ENCODE measurements around the gene KDM3A. TPM values are rescaled to one million over a fixed set of nuclear protein-coding genes. Genes with fewer than 3 reads are reported as not detected.
"Not testable (repeated sequence)": the region's sequence is repeated elsewhere in the genome, so short reads cannot be mapped to it uniquely, and the experiment has no call there.

The KDM3A gene
- polyA plus RNA-seq, 3 donors, result 10.3 to 15.1 (median 14.6) TPM

GRCh38 chr2:86466306-86466705 lies 25.1 kb downstream of the KDM3A start:
- no peak overlapping the region for H3K27ac ChIP-seq (ENCODE audit: low read depth, low read length)
- WGBS, 3 donors, result 38 to 94% (median 88%) methylated on average over 1 of the region's 1 CpG

GRCh38 chr2:86468162-86469033 lies 27.2 kb downstream of the KDM3A start:
- no peak overlapping the region for H3K27ac ChIP-seq (ENCODE audit: low read depth, low read length)
- WGBS, 3 donors, result 54 to 93% (median 93%) methylated on average over 7 of the region's 7 CpGs

DNA sequence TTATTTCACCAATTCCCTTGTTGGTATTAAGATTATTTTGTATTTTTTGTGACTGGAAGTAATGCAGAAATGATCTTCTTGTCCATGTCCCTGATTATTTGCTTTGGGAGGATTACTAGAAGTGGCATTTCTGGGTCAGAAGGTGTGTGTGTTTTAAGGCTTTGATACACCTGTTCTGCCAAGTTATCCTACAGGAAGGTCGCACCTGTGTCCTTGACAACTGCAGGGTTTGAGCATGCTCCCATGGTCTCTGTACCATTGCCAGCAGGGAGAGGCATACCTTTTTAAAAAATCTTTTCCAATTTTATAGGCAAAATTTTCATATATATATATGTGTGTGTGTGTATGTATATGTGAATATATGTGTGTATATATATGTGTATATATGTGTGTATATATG lies 29.7 kb downstream of the KDM3A start:
- H3K27ac ChIP-seq (ENCODE audit: low read depth, low read length), result no peak overlapping the region
- 17 to 97% (median 92%) methylated on average over 1 of the region's 1 CpG for WGBS, 3 donors

DNA sequence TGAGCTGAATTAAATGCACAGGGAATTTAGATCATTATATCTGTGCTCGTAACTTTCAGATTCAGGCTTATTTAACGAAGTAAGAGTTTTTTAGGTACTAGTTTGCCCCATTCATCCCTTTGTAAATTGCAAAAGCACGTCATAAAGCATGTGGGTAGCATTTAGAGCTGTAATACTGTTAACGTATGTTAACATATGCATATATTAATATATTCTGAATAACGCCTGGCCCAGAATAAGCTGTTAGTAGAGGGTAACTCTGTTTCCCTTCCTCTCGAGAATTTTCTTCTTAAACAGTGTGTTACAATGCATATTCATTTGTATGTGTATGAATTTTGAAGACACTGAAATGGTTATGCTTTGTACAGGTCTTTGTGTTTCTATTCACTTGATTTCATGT lies 30.5 kb downstream of the KDM3A start:
- H3K27ac ChIP-seq (ENCODE audit: low read depth, low read length), result no peak overlapping the region
- 93 to 98% (median 97%) methylated on average over 6 of the region's 6 CpGs for WGBS, 3 donors

GRCh38 chr2:86476092-86476491 lies 34.9 kb downstream of the KDM3A start:
- no peak overlapping the region for H3K27ac ChIP-seq (ENCODE audit: low read depth, low read length)

- 37 to 82% (median 81%) methylated on average over 3 of the region's 3 CpGs for WGBS, 3 donors
Measured at GRCh38 chr2:86476918-86477317, 35.7 kb downstream of the KDM3A start.

DNA sequence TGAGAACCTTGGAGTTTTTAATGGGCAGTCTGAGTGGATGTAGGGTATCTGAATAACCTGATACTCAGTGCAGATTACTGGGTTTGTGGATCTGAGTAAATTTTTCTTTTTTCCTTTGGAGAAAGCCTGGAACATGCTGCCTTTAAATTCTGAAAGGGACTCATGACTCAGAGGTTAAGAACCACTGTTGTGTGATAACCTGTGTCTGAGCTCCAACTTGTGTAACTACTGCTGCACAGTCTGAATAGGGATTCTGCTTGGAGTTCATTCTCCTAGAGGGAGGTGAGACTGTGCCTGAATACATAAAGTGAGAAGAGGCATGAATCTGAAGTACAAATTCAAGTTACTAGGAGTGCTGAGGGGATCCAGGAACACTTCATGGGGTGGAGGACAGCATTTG lies 36.2 kb downstream of the KDM3A start:
- H3K27ac ChIP-seq (ENCODE audit: low read depth, low read length), result no peak overlapping the region

More at GRCh38 chr2:86476918-86477317, 35.7 kb downstream of the KDM3A start:
- no peak overlapping the region for H3K27ac ChIP-seq (ENCODE audit: low read depth, low read length)

GRCh38 chr2:86480105-86480504 lies 38.9 kb downstream of the KDM3A start:
- no peak overlapping the region for H3K27ac ChIP-seq (ENCODE audit: low read depth, low read length)
- WGBS, 3 donors, result 38 to 68% (median 47%) methylated on average over 7 of the region's 7 CpGs

GRCh38 chr2:86482034-86482433 lies 40.9 kb downstream of the KDM3A start:
- no peak overlapping the region for H3K27ac ChIP-seq (ENCODE audit: low read depth, low read length)
- WGBS, 3 donors, result 87 to 94% (median 92%) methylated on average over 3 of the region's 3 CpGs

GRCh38 chr2:86484385-86484784 lies 43.2 kb downstream of the KDM3A start:
- no peak overlapping the region for H3K27ac ChIP-seq (ENCODE audit: low read depth, low read length)
- 95 to 97% (median 95%) methylated on average over 3 of the region's 3 CpGs for WGBS, 3 donors

GRCh38 chr2:86485103-86485502 lies 43.9 kb downstream of the KDM3A start:
- H3K27ac ChIP-seq (ENCODE audit: low read depth, low read length), result no peak overlapping the region

DNA sequence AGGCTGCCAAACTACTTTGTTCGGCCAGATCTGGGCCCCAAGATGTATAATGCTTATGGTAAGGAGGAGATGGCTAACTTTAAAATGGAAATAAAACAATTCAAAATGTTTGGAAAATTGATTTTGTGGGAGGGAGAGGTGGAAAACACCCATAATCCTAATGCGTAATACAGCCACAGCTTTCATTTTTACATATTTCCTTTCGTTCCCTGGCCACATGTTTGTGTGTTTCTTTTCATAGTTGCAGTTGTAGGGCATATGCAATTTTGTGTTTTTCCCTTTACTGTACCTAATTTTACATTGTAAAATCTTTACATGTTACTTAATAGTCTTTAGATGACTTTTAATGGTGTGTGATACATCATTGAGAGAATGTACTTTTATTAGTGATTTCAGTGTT lies 44.6 kb downstream of the KDM3A start:
- H3K27ac ChIP-seq (ENCODE audit: low read depth, low read length), result no peak overlapping the region
- 91 to 95% (median 94%) methylated on average over 3 of the region's 3 CpGs for WGBS, 3 donors

DNA sequence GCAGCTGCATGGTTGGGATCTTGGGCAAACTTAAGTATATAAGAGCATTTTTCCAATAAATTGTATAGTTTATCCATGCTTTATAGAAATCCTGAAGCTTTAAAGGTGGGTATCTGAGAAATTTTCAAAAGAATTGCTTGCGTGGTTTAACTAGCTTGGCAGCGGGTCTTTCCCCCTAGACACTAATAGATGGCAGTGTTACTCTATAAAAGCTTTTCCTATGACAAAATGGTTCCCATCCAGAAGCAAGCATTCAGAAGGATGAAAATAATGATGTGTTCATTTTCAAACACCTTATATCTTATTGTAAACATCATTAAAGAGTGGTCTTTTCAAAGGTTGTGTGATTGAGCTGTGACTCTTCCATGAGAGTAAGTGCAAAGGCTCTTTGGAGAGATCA lies 45.9 kb downstream of the KDM3A start:
- H3K27ac ChIP-seq (ENCODE audit: low read depth, low read length), result no peak overlapping the region
- 98 to 100% (median 98%) methylated on average over 2 of the region's 2 CpGs for WGBS, 3 donors

DNA sequence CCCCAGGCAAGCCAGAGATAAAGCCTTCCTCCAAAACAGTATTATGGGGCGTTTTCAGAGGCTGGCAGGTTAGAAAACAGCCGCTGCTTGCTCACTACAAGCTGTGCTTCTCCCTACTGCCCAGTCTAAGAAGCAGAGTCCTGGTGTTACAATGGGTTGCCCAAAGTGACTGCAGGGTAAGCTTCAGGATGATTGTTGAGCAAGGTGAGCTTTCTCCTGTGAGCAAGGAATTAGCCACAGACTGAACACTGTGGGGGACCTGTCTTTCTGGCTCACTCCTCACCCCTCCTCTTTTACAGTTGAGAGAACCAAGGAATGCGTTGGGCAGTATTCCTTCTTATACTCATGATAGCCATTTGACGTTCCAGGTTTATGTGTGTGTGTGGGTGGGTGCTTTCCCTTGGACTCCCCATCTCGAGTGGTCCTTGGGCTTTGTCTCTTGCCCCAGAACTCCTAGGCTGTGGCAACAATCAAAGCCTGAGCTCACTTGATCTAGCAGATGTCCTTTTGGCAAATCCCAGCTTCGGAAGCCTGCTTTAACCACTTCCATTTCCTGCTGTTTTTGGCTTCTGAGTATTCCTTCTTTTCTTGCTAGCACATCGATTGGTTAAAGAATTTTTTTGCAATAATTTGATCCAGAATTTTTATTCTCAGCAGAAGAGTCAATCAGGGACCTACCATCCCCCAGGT lies 47.5 kb downstream of the KDM3A start:
- H3K27ac ChIP-seq (ENCODE audit: low read depth, low read length), result no peak overlapping the region
- WGBS, 3 donors, result 89 to 93% (median 92%) methylated on average over 7 of the region's 7 CpGs

DNA sequence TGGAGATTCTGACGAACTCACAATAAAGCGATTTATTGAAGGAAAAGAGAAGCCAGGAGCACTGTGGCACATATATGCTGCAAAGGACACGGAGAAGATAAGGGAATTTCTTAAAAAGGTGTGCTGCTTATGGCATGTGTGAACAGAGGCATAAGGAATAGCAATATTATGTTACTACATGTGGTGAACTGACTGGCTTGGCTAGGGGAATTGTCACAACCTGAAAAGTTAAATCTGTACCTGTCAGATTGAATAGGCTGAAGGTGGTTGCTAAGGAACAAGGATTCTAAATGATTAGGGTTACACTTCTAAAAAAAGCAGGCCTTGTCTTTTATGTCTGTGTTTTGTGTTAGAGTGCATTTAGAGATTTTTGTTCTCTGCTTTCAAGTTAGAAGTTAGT lies 48.4 kb downstream of the KDM3A start:
- 96 to 98% (median 97%) methylated on average over 3 of the region's 3 CpGs for WGBS, 3 donors

GRCh38 chr2:86490245-86490644 lies 49.1 kb downstream of the KDM3A start:
- WGBS, 3 donors, result 60 to 97% (median 95%) methylated on average over 4 of the region's 4 CpGs
- H3K27ac ChIP-seq (ENCODE audit: low read depth, low read length), result no peak overlapping the region

More for the DNA sequence above, 48.4 kb downstream of the KDM3A start:
- H3K27ac ChIP-seq (ENCODE audit: low read depth, low read length), result no peak overlapping the region

DNA sequence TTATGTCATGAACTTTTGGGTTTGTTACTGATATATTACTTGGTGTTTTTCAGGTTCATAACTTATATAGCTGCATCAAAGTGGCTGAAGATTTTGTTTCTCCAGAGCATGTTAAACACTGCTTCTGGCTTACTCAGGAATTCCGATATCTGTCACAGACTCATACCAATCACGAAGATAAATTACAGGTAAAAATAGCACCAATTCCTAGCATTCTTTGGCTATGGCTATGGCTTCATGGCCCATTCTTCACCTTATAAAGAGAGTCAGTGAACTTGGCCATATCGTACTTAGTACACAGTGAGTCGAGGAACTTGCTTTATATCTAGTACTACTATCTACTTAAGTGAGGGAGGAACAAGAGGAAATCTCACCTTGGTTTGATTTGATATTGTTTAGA lies 49.9 kb downstream of the KDM3A start:
- H3K27ac ChIP-seq (ENCODE audit: low read depth, low read length), result no peak overlapping the region
- 57 to 89% (median 83%) methylated on average over 4 of the region's 4 CpGs for WGBS, 3 donors

DNA sequence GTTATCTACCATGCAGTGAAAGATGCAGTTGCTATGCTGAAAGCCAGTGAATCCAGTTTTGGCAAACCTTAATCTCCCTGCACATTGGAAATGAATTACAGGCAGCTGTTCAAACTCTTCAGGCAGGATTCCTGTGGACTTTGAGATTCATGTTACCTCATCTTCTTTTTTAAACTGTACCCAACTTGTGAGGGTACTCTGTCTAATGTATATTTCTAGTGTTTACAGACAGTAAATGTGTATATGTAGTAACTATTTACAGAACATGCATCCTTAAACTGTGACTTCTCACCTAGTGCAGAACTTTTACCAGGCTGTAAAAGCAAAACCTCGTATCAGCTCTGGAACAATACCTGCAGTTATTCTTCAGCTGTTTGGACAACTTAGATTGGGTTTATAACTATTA lies 50.9 kb downstream of the KDM3A start:
- no peak overlapping the region for H3K27ac ChIP-seq (ENCODE audit: low read depth, low read length)
- WGBS, 3 donors, result 40 to 93% (median 82%) methylated on average over 1 of the region's 1 CpG

GRCh38 chr2:86496391-86496790 lies 55.2 kb downstream of the KDM3A start:
- 70 to 93% (median 77%) methylated on average over 3 of the region's 3 CpGs for WGBS, 3 donors
- not testable (repeated sequence) for H3K27ac ChIP-seq (ENCODE audit: low read depth, low read length)
